ENCODE measurements around the gene ANKRD40. TPM values are rescaled to one million over a fixed set of nuclear protein-coding genes. Genes with fewer than 3 reads are reported as not detected.

The ANKRD40 gene
- total and polyA plus RNA-seq, 10 of the 15 experiments (the other 5 are each of a cell fraction or from before 2014, with no cell fraction given), result 5.9 to 21.7 (median 14.8) TPM

DNA sequence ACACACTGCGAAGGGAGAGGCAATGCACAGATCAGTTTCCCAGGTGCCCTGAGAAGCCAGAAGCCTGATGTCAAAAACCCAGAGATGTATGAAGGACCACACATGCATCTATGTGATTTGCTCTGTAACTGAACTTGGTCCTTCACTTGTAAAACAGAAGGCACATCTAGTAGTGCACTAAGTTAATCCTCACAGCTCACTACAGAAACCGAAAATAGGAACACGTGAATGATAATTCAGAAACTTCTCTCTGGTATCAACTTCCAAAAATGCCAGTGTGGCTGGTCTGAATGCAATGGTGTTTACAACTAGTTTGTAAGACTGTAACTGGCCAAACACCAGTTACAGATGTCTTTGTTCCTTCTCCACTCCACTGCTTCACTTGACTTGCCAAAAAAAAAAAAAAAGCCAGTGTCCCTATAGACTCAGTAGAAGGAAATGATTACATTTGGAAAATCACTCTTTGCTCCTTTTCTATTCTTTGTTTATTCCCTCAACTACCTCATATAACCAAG is 11.3 kb downstream of the ANKRD40 start:
- no peak overlapping the region for H3K27ac ChIP-seq (ENCODE audit: control insufficient read depth, insufficient read depth)
- DNase-seq (ENCODE audit: low read depth, low spot score) (no peak), ATAC-seq (peak; percentile 48), FAIRE-seq (no peak)
- CTCF ChIA-PET, result interaction anchor here (0.7 to 8.2 kb wide), 10 partner anchors 9 to 300 kb away, joined by 3 to 211 read pairs (median 4); partner anchors contain the start of genes ABCC3 and RSAD1
- TF ChIP-seq TCF3 (IDR thresholded peaks at IDR 0.05; ENCODE audit: borderline replicate concordance, insufficient read depth, low read depth, low read length) (no peak), TAF1 (IDR thresholded peaks at IDR 0.05; ENCODE audit: borderline replicate concordance, low read depth, low read length) (no peak), NR2F1 (conservative IDR thresholded peaks at IDR 0.05) (no peak), KDM1A (IDR thresholded peaks at IDR 0.05; ENCODE audit: borderline replicate concordance) (no peak), CBX5 (IDR thresholded peaks at IDR 0.05; ENCODE audit: low read depth) (no peak), PAX5 (IDR thresholded peaks at IDR 0.05; ENCODE audit: borderline replicate concordance, low read depth, low read length) (no peak), CREB1 (IDR thresholded peaks at IDR 0.05; ENCODE audit: low read depth) (no peak), SREBF1 (IDR thresholded peaks at IDR 0.05; ENCODE audit: low read length) (no peak), ZBED1 (IDR thresholded peaks at IDR 0.05; ENCODE audit: borderline replicate concordance) (no peak), FOXM1 (IDR thresholded peaks at IDR 0.05; ENCODE audit: low read depth, low read length) (no peak)
- no peak overlapping the region for H3K4me3 ChIP-seq
- H4K20me1 ChIP-seq (ENCODE audit: control insufficient read depth, insufficient read depth), result no peaks in the 10 kb centered on the region
- RAD21 ChIA-PET (ENCODE audit: unreplicated experiment), result interaction anchor here (0.8 to 5.5 kb wide), 7 partner anchors 13 to 217 kb away, joined by 3 to 34 read pairs (median 3); no protein-coding TSS in a partner anchor
- WGBS (ENCODE audit: insufficient coverage, insufficient replicate concordance, low lambda C conversion rate, missing lambda C conversion rate), result 28% methylated on average over 3 of the region's 3 CpGs
- no peaks in the 10 kb centered on the region for H3K9me3 ChIP-seq (replicated peaks; ENCODE audit: control insufficient read depth, insufficient read depth, low read length)
- H3K9ac ChIP-seq (ENCODE audit: control insufficient read depth, insufficient read depth, low read length), result no peak overlapping the region
- SMC1A ChIA-PET (ENCODE audit: uncharacterized antibody, unreplicated experiment), result interaction anchor here (0.5 to 6.0 kb wide), 8 partner anchors 7 to 213 kb away, joined by 3 to 90 read pairs (median 4); no protein-coding TSS in a partner anchor
- intact Hi-C loops (cut with micrococcal nuclease; ENCODE audit: unreplicated experiment), result loop anchor here (1.0 kb wide), 1 partner anchor 149 kb away; the partner anchor contains the start of gene SPATA20
- no peaks in the 10 kb centered on the region for H3K27me3 ChIP-seq (replicated peaks in 1 of 2; ENCODE audit: control insufficient read depth in 2 of 2, insufficient read depth in 2 of 2, low read length in 1 of 2)
- peaks cover 10 to 30% of the 10 kb centered on the region in 2 experiments for H3K36me3 ChIP-seq (ENCODE audit: control insufficient read depth in 2 of 2, insufficient read depth in 2 of 2, low read length in 1 of 2)
- in situ Hi-C loops (cut with MboI), result loop anchor here (5.0 kb wide), 1 partner anchor 149 kb away; the partner anchor contains the start of gene SPATA20
- H2AFZ ChIP-seq (ENCODE audit: control insufficient read depth, low read depth, low read length), result no peak overlapping the region
- no peaks in the 10 kb centered on the region for H3K79me2 ChIP-seq (ENCODE audit: control insufficient read depth, insufficient read depth, low read length)
- BruUV-seq (replicated peaks), result no TSS peak
- POLR2A ChIA-PET, result interaction anchor here (0.7 to 1.8 kb wide), 2 partner anchors 46 to 66 kb away, joined by 3 to 4 read pairs; no protein-coding TSS in a partner anchor
- H3K4me2 ChIP-seq (ENCODE audit: control insufficient read depth, insufficient read depth), result no peak overlapping the region
- peaks cover 13% of the 10 kb centered on the region for H3K4me1 ChIP-seq (ENCODE audit: control insufficient read depth, insufficient read depth, low read length)
